GM21619 (cell line): Measurements from ENCODE around the gene GRAMD1C.
"Not testable (repeated sequence)": the region's sequence is repeated elsewhere in the genome, so short reads cannot be mapped to it uniquely, and the experiment has no call there.

Experiments used
- ATAC-seq: cut with Tn5 transposase; IDR thresholded peaks from one replicate; pipeline ENCODE4 v1.9.1; 2021; ENCODE audit not compliant: unreplicated experiment

GRAMD1C gene

GRCh38 chr3:113838631-113839209, at the start of gene GRAMD1C:
TSS of gene GRAMD1C (plus strand) at chr3:113838788. CDS start at chr3:113838910, 122 bp downstream.
- peak; percentile 95 for ATAC-seq

DNA sequence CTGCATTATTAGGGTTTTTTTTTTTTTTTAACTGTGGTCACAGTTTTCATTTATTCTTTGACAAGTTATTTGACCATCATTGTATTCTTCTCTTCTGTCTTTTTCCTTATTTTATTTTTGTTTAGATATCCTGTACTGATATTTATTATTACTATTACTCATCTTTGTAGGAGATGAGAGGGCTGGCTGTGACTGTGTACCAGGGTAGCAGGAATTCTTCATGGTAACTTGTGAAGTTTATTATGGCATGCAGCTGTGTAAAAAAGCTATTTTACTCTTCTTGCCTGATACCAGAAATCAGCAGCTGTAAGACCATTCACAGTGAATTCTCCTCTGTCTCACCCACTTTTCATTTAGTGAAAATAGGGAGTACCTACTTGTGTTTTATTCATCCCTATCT, 47.2 kb upstream of the GRAMD1C start:
- no peak for ATAC-seq

- ATAC-seq: no peak
Measured at GRCh38 chr3:113794526-113794925, 44.1 kb upstream of the GRAMD1C start.

- no peak for ATAC-seq
Measured at GRCh38 chr3:113795693-113796092, 42.9 kb upstream of the GRAMD1C start.

- ATAC-seq: peak; percentile 79
Measured at GRCh38 chr3:113802795-113803455, 35.7 kb upstream of the GRAMD1C start.

- ATAC-seq: no peak
Measured at GRCh38 chr3:113804661-113805060, 33.9 kb upstream of the GRAMD1C start.

DNA sequence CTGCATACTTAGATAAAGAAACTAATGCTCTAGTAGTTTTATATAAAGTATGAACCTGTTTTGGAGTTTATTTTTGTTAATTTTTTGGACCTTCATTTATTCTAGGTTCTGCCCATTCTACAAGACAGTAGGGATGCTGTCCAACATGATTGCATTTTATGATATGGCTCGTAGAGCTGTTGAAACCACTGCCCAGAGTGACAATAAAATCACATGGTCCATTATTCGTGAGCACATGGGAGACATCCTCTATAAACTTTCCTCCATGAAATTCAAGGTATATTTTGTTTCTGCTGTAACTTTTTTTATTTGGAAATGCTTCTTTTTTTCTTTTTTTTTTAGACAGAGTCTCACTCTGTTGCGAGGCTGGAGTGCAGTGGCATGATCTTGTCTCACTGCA, 33.3 kb upstream of the GRAMD1C start:
- ATAC-seq: no peak

DNA sequence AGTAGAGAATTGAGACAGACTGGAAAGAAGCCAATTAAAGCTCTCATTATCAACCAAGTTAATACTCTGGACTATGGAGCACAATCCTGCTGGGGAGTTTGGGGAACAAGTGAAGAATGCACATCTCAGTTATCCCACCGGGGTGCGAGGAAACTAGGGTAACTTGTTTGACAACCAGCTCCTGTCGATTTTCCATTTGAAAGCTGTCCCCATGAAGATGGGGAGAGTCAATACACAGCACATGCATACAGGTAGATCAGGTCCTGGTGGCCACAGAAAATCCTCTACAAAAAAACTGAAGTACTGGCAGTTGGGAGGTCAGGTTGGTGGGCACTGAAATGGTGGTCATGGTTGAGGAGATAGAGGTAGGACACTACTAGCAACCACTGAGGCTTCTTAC, 25.7 kb upstream of the GRAMD1C start:
- no peak for ATAC-seq

DNA sequence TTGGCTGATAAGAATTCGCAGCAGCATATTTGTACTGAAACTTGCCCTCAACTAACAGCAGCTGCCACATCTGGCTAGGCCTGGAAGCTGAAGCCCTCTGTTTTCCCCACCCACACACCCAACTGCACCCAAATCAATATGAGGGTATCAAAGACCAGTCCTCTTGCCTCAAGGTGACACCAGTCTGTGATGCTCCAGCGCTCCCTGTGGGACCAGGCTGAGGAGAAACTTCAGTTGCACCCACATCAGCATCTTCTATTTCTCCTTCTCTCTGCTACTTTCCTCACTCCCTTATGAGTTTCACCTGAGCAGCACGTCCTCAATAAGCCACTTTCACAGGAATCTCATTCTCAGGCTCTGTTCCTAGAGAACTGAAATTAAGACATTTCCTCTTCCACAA, 18.7 kb upstream of the GRAMD1C start:
- no peak for ATAC-seq

GRCh38 chr3:113825090-113825489, 13.5 kb upstream of the GRAMD1C start:
- peak; percentile 65 for ATAC-seq

DNA sequence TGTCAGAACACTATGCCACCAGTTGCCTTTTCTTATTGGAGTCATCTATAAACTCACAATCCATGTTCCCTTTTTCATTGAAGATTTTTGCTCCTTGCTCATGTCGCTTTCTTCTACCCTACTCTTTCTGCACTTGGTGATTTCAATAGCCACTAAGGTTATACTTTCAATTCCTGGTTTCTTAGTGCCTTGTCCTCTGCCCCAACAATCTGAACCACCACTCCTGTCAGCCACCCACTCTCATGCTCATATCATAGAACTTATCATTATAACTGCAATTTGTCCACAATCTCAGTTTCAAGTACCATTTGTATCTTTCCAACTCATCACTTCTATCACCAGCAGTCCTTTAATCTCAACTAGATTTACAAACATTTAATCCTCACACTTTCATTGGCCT, 10.0 kb upstream of the GRAMD1C start:
- peak; percentile 29 for ATAC-seq

DNA sequence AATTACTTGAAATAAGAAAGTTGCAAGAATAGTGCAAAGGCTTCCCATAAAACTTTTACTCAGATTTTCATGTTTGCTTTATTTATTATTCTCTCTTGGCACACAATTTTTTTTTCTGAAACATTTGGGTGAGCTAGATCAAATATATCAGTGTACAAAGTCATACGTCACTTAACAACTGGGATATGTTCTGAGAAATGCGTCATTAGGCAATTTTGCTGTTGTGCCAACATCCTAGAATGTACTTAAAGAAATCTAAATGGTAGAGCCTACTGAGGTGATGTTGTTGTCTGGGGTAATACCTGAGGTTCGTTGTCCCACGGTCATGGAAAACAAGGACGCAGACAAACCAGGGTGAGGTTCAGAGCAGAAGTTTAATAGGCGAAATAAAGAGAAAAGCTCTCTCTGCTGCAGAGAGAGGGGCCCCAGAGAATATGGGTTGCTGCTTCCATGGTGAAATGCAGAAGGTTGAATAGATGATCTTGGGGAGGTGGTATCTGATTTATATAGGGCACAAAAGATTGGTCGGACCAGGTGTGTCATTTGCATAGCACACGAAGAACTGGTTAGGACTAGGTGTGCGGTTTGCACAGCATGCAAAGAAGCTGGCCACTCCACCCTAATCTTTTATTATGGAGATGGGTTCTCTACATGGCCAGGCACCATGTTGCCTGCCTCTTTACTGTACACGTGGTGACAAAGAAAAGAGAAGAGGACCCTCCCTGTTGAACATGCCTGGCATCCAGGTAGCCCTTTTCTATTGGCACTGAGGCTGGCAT, 8.8 kb upstream of the GRAMD1C start:
- ATAC-seq: no peak

DNA sequence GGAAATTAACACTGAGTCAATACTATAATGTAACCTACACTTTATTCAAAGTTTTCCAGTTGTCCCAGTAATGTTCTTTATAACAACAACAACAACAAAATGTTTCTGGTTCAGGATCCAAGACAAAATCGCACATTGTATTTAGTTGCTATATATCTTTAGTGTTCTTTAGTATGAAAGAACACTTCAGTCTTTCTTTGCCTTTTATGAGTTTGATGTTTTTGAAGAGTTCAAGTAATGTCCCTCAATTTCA, 7.6 kb upstream of the GRAMD1C start:
- ATAC-seq: no peak

DNA sequence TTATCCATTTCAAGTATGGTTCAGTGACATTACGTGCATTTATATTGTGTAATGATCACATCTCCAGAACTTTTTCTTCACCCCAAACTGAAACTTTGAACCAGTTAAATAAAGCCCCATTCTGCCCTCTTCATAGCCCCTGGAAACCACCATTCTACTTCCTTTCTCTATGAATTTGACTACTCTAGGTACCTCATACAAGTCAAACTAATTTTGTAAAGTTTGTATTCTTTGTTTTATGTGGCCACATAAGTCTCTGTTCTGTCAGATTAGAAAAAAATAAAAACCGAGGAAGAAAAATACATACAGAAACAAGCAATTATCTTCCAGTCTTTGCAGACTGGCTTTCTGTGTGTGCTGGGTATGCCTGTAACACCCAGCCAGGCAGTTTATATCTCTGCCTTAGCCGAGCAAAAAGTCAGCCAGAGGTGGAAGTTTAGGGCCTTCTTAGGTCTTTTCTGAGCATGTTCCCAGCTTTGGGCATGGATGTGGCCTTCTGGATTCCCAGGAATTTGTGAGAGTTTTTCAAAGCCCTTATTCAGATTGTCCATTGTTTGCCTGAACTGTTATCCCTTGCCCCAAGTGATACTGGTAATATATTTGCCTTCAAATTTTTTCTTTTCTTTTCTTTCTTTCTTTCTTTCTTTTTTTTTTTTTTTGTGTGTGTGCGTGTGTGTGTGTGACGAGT, 6.0 kb upstream of the GRAMD1C start:
- ATAC-seq: peak; percentile 52

DNA sequence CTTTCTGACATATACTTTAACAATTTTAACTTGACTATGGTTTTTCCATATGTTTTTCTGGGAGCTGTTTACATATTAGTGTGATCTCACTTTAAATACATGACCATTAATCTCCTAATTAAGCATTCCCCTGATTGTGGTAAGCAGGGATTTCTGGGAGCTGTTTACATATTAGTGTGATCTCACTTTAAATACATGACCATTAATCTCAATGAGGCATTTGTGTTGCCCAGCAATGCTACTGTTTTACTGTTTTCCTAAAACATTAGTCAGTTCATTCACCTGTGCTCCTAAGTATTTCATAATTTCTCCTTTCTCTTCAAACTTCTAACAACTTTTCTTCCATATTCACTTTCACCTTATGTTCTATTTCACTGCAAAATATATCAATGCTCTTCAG, 3.6 kb upstream of the GRAMD1C start:
- ATAC-seq: no peak

GRCh38 chr3:113839551-113839950, 963 bp downstream of the GRAMD1C start:
- ATAC-seq: no peak

- ATAC-seq: no peak
Measured at GRCh38 chr3:113844622-113845222, 6.1 kb downstream of the GRAMD1C start.

DNA sequence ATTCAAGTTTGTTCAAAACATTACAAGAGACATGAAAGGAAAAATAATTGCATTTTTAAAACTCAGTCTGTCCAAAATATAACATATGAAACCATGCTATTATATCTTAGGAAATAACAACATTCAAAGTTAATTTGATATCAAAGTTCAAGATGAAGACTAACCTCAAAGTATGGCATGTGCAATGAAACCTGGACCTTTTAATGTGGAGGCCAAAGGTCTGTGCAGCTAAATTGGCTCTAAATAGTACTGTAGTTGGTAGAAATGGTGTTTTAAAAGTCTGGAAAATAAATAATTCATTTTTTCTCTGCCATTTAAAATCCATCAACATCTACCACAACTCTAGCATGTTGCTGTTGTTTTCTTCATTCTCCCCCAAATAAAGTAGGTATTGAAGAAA, 8.7 kb downstream of the GRAMD1C start:
- ATAC-seq: no peak

DNA sequence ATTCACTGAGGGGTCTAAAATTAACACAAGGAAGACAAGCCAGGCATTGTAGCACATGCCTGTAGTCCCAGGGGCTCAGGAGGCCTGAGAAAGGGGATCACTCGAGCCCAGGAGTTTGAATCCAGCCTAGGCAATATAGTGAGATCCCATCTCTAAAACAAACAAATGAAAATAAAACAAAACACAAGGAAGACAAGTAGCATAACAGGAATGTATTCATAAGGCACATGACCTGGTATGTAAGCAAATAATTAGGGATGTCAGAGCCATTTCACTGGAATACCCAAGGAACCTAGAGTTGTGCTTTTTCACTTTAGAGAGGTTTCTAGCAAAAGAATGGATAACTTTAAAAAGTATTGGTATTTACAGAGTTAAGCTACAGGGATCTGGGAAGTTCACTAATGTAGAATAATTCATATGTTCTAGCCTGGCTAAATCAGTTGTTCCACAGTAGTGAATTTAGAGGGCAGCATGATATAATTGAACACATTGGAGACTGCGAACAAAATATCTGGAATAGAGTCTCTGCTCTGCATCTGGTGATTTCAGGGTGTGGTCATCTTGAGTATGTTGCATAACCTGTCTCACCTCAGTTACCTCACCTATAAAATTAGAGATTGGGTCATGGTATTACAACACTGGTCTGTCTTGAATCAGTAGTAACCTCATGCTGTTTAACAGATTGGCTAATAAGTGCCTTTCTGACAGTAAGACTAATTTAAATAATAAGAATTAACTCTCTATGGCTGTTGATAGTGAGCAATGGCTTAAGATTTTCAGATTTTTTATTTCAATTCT, 9.3 kb downstream of the GRAMD1C start:
- no peak for ATAC-seq

GRCh38 chr3:113849071-113849470, 10.5 kb downstream of the GRAMD1C start:
- not testable (repeated sequence) for ATAC-seq

- ATAC-seq: not testable (repeated sequence)
Measured at GRCh38 chr3:113849841-113850240, 11.3 kb downstream of the GRAMD1C start.
